Right lobe of liver (tissue), 4 donors: Measurements from ENCODE around the gene P2RY8.

Source experiments
- CTCF ChIP-seq, 4 donors: fragments of 200-600 bp in 3 of 4; fragments of 450-650 bp in 1 of 4; IDR thresholded peaks; one replicate each; pipeline versions ENCODE4 v1.5.1 to v1.8.0; 2016 to 2022; ENCODE audit warnings: antibody characterized with exemption in 4 of 4, mild to moderate bottlenecking in 2 of 4
- POLR2A ChIP-seq: fragments of 450-650 bp; IDR thresholded peaks from one replicate; pipeline ENCODE4 v1.6.1; 2017; ENCODE audit warnings: antibody characterized with exemption, mild to moderate bottlenecking
- donor health status: DM: no; HTN: no; CAD: no.
- donor health status: DM: no; HTN: no; CAD: no.
- donor health status: DM: no; HTN: yes; CAD: no.

GRCh38 chrX:1466232-1466661, 70.7 kb downstream of the P2RY8 start:
- TF ChIP-seq CTCF (IDR thresholded peaks at IDR 0.05) (no peak), POLR2A (no peak)
